ENCODE measurements around the gene SESN1.

GRCh38 chr6:108940741-108941140 is 153.9 kb downstream of the SESN1 start:
- TF ChIP-seq POLR2A (IDR thresholded peaks at IDR 0.05; ENCODE audit: low read depth, low read length) (no peak), POLR2AphosphoS5 (IDR thresholded peaks at IDR 0.05; ENCODE audit: low read depth, low read length) (no peak), TAF1 (IDR thresholded peaks at IDR 0.05; ENCODE audit: borderline replicate concordance, low read depth, low read length) (no peak)

Data from GM12892 (cell line).